COLO829 (cell line): Measurements from ENCODE around the gene CREG2.

Experiments used
- DNase-seq: peaks from one replicate; pipeline ENCODE4 v3.0.0; 2012; ENCODE audit warnings: low spot score

Gene CREG2

GRCh38 chr2:101408925-101409324, 21.6 kb upstream of the CREG2 start:
- DNase-seq: no peak

DNA sequence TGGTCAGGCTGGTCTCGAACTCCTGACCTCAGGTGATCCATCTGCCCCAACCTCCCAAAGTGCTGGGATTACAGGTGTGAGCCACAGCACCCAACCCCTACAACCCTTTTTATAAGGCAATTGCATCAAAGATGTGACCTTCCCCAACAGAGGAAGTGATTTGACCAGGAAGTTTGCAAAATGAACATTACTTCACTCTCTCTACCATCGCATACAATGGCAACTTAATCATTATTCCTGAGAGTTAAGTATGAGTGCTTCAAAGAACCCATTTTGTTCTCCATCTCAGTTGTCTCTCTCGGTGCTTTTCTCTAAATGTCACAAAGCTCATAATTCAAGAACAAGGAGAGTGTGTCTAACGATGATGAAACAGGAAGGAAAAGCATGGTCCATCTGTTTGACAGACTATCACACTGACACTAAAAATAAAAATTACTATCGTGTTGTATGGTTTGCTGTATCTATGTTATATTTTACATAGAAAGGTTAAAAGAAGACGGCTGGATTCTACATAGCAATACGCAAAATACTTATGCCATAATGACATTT, 18.1 kb upstream of the CREG2 start:
- peak; percentile 18 for DNase-seq

DNA sequence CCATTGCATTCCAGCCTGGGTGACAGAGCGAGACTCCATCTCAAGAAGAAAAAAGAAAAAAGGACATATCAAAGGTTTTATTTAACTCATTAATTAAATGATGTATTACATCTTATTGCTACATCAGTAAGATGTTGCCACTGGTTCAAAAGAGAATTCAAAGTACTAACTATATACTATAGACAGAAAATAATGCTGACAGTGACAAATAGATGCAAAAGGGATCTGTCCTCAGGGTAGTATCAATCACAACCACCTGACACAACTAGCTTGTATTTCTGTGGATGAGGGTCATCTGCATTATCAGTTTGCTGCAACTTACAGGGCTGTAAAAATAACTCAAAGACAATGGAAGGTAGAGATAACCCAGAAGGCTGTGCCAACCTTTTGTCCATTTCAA, 16.4 kb upstream of the CREG2 start:
- DNase-seq: no peak

DNA sequence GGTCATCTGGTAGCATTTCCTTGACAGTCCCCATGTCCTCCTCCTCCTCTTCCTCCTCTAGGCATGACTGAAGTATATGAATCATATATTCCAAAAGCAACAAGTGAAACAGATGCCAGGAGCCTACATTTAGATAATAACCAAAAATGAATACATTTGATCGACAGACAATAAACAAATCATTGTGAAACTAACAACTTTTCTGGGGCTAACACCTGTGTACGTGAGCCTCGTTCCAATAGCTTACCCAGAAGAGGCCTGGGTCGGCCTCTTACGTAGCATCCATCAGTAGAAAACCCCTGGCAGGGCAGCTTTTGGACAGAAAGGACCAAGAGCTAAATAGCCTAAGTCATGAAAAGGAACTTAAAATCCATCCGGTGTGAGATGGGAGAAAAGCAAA, 15.3 kb upstream of the CREG2 start:
- DNase-seq: no peak

DNA sequence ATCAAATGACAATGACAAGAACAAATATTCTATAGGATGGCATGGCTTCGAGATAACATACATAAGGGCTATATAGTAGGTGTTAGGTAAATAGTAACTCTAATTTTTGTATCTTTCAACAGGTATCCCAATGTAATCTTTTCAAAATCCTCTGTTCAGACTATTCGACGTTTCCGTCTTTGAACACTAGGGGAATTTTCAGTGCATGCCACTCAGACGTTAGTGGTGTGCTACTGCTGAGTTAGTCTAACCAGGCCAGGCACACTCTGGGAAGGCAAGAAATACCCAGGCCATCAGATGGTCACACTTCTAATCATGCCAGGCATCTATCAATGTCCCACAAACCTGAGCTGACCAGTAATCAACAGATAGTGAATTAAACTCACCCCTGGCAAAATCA, 14.6 kb upstream of the CREG2 start:
- no peak for DNase-seq

DNA sequence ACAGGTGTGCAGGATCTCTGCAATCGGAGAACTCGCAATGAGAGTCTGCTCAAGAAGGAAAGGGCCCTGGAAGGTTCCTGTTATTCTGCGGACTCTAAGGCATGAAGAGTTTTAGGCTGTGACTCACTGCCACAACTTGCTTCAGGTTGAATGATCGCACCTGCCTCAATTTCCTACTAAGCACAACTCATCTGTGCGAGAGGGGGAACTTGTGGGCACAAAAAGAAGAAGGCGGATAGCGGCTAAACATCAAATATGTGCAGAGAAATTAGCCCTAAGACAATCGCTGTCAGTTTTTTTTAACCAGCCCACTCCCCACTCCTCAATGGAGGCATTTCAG, 14.0 kb upstream of the CREG2 start:
- no peak for DNase-seq

GRCh38 chr2:101400506-101401325, 13.4 kb upstream of the CREG2 start:
- no peak for DNase-seq

GRCh38 chr2:101400048-101400447, 12.7 kb upstream of the CREG2 start:
- DNase-seq: no peak

DNA sequence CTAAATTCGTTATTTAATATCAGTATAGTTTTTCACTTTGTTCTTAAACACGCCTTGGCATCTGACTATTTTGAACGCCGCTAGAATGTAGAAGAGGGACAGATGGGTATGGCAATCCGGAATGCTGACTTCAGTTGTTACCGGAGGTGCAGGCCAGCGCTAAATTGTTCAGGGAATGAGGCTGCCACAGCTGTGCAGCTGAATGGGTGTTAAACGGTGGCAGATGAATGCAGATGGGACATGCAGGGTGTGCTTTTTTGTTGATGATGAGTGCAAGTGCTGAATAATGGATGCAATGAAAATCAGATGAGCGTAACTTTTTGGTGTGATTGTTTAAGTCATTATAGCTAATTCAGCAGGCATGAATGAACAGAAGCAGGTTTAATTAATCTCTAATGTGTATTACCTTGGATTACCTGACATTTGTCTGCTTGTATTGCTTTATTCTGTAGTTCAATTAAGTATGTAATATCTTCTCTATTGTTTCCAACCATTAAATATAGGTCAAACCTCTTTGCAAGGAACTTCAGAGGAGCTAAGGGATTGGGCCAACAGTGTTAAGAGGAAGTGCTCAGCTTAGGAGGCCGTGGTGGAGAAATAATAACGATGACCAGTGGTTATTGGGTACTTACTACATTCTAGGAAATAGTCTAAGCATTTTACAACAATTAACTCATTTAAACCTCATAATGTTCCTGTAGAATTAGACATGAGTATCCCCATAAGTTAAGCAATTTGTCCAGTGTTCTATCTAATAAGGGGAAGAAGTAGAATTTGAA, 11.9 kb upstream of the CREG2 start:
- DNase-seq: no peak

GRCh38 chr2:101398116-101398821, 11.0 kb upstream of the CREG2 start:
- DNase-seq: no peak

GRCh38 chr2:101396316-101396717, 9.0 kb upstream of the CREG2 start:
- peak; percentile 70 for DNase-seq

DNA sequence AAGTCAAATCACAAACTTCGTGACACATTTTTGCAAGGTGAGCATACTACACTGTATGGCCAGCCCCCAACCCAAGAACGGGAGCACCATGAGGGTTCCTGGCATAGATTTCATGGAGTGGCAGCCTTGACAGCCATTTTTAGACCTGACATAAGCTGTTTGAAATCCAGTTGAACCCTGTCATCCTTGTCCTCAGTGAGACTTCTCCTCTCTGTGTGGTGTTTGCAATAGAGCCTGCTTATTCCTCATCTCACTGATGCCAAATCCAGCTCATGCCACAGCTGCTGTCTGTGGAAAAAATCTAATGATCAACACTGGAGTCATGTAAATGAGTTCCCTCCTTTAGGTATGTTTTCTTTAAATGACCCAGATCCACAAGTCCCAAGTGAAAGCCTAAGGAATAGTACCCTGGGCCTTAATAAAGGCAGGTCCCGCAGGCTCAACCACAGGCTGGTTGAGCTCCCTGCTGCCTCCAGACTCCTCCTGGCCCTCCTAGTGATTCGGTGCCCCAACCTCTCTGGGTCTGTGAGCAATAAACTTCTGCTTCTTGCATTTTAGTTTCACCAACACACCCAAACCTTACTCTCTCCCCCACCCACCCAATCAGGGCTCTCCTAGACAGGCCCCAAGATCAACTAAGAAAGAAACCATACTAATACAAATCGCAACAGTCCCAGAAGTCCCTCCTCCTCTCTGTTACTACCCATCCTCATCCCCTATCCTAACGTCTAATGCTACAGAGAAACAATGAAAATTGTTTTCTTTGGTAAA, 8.4 kb upstream of the CREG2 start:
- no peak for DNase-seq

- DNase-seq: no peak
These were observed 929 bp upstream of the CREG2 start for GRCh38 chr2:101388232-101388631.

DNA sequence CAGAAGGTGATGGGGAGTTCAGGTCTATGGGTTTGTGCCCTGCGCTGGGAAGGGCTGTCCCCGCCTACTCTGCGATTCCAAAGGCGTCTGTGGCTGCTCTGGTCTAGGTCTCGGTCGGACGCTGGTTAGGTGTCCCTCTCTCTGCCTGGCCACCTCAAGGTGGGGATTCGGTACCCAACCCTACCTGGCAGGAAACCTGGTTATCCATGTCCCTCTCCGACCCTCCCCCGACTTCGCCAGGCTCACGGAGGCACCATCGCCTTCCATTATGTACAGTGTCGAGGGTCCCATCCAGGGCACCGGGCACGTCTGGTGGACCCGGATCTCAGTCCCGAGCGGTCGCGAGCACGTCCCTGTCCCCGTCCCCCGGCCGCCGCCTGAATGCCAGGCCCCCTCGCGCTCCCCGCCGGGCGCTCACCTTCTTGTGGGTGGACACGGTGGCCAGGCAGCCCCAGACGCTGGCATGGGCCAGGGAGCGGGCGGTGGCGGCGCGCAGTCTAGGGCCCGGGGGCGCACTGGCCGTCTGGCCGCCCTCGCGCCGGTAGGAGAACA, 628 bp downstream of the CREG2 start:
- DNase-seq: no peak

GRCh38 chr2:101383016-101383541, 4.2 kb downstream of the CREG2 start:
- DNase-seq: no peak

- no peak for DNase-seq
These were observed 4.9 kb downstream of the CREG2 start for GRCh38 chr2:101382442-101382841.

DNA sequence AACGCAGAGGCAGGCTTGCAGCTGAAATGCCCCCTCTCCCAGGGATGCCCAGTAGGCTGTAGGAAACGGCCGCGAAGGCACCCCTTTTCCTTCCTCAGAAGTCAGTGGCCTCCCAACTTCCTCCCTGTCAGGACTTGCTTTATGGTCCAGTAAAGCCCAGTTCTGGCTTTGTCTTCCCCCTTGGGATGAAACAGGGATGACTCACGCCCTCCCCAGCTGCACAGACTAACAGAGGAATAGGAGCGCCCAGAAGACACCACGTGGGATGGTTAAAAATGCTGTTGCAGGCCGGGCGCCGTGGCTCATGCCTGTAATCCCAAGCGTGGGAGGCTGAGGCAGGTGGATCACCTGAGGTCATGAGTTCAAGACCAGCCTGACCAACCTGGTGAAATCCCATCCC, 6.9 kb downstream of the CREG2 start:
- no peak for DNase-seq

DNA sequence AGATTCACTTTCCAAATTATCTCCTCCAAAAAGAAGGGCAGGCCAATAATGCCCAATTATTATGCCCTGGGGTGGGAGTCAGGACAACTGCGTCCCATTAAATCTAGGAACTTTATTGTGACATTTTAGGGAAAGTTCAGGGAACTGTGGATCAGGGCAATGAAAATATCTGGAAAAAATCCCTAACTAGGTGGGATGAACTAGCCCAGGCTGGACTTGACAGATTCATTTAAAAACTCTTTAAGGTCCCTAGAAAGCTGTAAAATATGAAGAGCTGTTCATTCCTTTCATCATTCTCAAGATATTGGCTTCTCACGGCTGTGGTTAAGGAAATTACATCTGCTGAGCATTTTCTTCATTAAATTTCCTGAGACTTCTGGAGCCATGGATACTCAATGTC, 8.2 kb downstream of the CREG2 start:
- DNase-seq: no peak

- no peak for DNase-seq
These were observed 11.7 kb downstream of the CREG2 start for GRCh38 chr2:101375653-101376052.

GRCh38 chr2:101374821-101375561, 12.3 kb downstream of the CREG2 start:
- no peak for DNase-seq

DNA sequence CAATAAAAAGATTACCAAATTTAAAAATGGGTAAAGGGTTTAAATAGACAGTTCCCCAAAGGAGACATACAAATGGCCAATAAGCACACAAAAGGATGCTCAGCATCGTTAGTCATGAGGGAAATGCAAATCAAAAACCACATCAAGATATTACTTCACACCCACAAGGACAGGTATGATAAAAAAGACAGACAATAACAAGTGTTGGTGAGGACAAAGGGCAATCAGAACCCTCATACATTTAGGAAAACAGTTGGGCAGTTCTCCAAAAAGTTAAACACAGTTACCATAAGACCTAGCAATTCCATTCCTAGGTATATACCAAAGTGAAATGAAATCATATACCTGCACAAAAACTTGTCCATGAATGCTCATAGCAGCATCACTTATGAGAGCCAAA, 14.5 kb downstream of the CREG2 start:
- DNase-seq: no peak
